BLaER1 treated with 17β-estradiol and CSF1 and Interleukin-3, amounts not matched to agents 10 nM and 100 nM (cell line): Measurements from ENCODE around the gene ARHGEF28.

Experiments
- H3K27ac ChIP-seq, 11 experiments: shearing (Covaris generic); formaldehyde crosslinking; 2 replicates each; pipeline ENCODE4 v1.8.1; 2022
- H3K27me3 ChIP-seq, 11 experiments: shearing (Covaris generic); formaldehyde crosslinking; 2 replicates each; pipeline ENCODE4 v1.8.1; 2022
- H3K36me3 ChIP-seq, 11 experiments: shearing (Covaris generic); formaldehyde crosslinking; 2 replicates each; pipeline ENCODE4 v1.8.1; 2022
- H3K4me1 ChIP-seq, 10 experiments: shearing (Covaris generic); formaldehyde crosslinking; 2 replicates each; pipeline ENCODE4 v1.8.1; 2022
- H3K4me2 ChIP-seq, 11 experiments: shearing (Covaris generic); formaldehyde crosslinking; 2 replicates each; pipeline ENCODE4 v1.8.1; 2022
- H3K4me3 ChIP-seq, 10 experiments: shearing (Covaris generic); formaldehyde crosslinking; 2 replicates each; pipeline ENCODE4 v1.8.1; 2022
- H3K9ac ChIP-seq, 11 experiments: shearing (Covaris generic); formaldehyde crosslinking; 2 replicates each; pipeline ENCODE4 v1.8.1; 2022
- H3K9me3 ChIP-seq, 11 experiments: shearing (Covaris generic); formaldehyde crosslinking; replicated peaks in 1 of 11; 2 replicates each; pipeline ENCODE4 v1.8.1; 2022
- H4K20me1 ChIP-seq, 11 experiments: shearing (Covaris generic); formaldehyde crosslinking; 2 replicates each; pipeline ENCODE4 v1.8.1; 2022
- Cebpa-rat ChIP-seq, 11 experiments: shearing (Covaris generic); IDR thresholded peaks; 2 replicates each; pipeline ENCODE4 v1.8.1; 2022

ARHGEF28 gene

DNA sequence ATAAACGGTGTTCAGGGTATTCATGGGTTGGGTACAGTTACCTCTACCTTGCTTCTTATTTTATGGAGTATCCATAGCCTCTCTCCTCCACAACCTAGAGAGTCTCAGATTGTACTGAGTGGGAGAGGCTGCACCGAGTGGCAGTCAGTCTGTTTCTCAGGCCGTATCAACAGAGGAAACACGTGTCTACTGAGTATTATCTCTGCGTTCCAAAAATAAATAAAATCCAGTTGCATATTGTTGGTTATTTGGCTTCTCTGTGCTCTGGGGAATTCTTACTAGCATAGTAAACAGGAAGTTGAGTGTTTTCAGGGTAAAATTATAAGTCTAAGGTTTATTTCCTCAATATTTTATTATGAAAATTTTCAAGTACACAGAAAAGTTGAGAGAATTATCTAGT is 231.0 kb downstream of the ARHGEF28 start:
- TF ChIP-seq Cebpa-rat (IDR thresholded peaks at IDR 0.05): no peak
- Histone ChIP-seq H4K20me1 (no peaks in the 10 kb centered on the region), H3K4me3 (no peak overlapping the region), H3K4me2 (peak overlapping the region; percentile 64 to 87 (median 81)), H3K9me3 (0 out of 22 replicates have a peak, but pooled peaks cover 0 to 3% (median 0%) of the 10 kb centered on the region in 11 experiments), H3K27me3 (no peaks in the 10 kb centered on the region), H3K27ac (peak overlapping the region in 10 of 11 experiments; percentile 16 to 92 (median 81); a peak in 18 of 22 replicates), H3K4me1 (peaks cover 64 to 75% (median 66%) of the 10 kb centered on the region in 10 experiments), H3K36me3 (no peaks in the 10 kb centered on the region), H3K9ac (peak overlapping the region in 6 of 11 experiments; percentile 5 to 52 (median 21); a peak in 6 of 22 replicates)

DNA sequence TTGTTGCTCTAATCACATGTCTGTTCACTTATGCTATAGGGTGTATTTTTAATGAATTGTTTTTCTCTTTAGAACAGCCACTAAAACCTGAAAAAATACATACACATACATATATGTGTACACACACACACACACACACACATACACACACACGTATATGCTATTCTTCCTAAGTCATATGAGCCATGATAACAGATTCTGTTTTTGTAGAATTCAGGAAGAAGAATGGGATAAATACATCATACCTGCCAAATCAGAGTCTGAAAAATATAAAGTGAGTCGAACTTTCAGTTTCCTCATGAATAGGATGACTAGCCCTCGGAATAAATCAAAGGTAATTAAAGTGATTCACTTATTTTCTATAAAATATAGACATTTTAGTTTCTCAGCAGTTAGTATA is 231.4 kb downstream of the ARHGEF28 start:
- TF ChIP-seq Cebpa-rat (IDR thresholded peaks at IDR 0.05): no peak
- no peaks in the 10 kb centered on the region for H3K36me3 ChIP-seq
- peak overlapping the region in 1 of 11 experiments; percentile 1; a peak in 1 of 22 replicates for H3K9ac ChIP-seq
- 0 out of 22 replicates have a peak, but pooled peaks cover 0 to 3% (median 0%) of the 10 kb centered on the region in 11 experiments for H3K9me3 ChIP-seq
- no peaks in the 10 kb centered on the region for H4K20me1 ChIP-seq
- no peak overlapping the region for H3K4me3 ChIP-seq
- peak overlapping the region in 10 of 11 experiments; percentile 16 to 92 (median 81); a peak in 16 of 22 replicates for H3K27ac ChIP-seq
- peaks cover 68 to 80% (median 71%) of the 10 kb centered on the region in 10 experiments for H3K4me1 ChIP-seq
- H3K4me2 ChIP-seq: peak overlapping the region in 10 of 11 experiments; percentile 64 to 87 (median 82); a peak in 17 of 22 replicates
- no peaks in the 10 kb centered on the region for H3K27me3 ChIP-seq

- no peak for TF ChIP-seq Cebpa-rat (IDR thresholded peaks at IDR 0.05)
- H3K4me2 ChIP-seq: peak overlapping the region; percentile 74 to 87 (median 84)
- H4K20me1 ChIP-seq: no peaks in the 10 kb centered on the region
- H3K27me3 ChIP-seq: no peaks in the 10 kb centered on the region
- H3K9me3 ChIP-seq: 0 out of 22 replicates have a peak, but pooled peaks cover 0 to 3% (median 0%) of the 10 kb centered on the region in 11 experiments
- no peak overlapping the region for H3K4me3 ChIP-seq
- no peaks in the 10 kb centered on the region for H3K36me3 ChIP-seq
- peaks cover 71 to 79% (median 77%) of the 10 kb centered on the region in 10 experiments for H3K4me1 ChIP-seq
- H3K27ac ChIP-seq: peak overlapping the region in 10 of 11 experiments; percentile 56 to 92 (median 82); a peak in 16 of 22 replicates
- H3K9ac ChIP-seq: peak overlapping the region in 4 of 11 experiments; percentile 1 to 72 (median 46); a peak in 3 of 22 replicates
Observed at GRCh38 chr5:73858054-73858453, 232.1 kb downstream of the ARHGEF28 start.

DNA sequence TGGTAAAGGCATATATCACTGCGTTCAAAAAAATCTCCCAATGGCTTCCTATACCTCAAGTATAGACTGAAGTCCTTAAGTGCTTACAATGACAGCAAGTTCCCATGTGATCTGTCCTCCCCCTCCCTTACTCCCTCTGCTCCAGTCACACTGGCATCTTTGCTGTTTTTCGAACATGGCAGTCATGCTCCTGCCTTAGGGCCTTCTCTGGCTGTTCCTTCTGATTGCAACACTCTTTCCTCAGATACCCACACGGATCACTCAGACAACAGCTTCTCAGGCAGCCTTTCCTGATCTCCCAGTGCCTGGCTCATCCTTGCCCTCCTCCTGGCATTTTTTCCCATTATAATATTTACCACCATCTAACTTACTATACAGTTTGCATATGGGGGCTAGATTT is 232.8 kb downstream of the ARHGEF28 start:
- H3K4me1 ChIP-seq: peaks cover 67 to 85% (median 84%) of the 10 kb centered on the region in 10 experiments
- peak overlapping the region in 4 of 11 experiments; percentile 22 to 74 (median 72); a peak in 8 of 22 replicates for H3K9ac ChIP-seq
- 0 out of 22 replicates have a peak, but pooled peaks cover 0 to 3% (median 0%) of the 10 kb centered on the region in 11 experiments for H3K9me3 ChIP-seq
- H3K4me3 ChIP-seq: no peak overlapping the region
- H3K4me2 ChIP-seq: peak overlapping the region; percentile 74 to 87 (median 84)
- TF ChIP-seq Cebpa-rat (IDR thresholded peaks at IDR 0.05): no peak
- H4K20me1 ChIP-seq: no peaks in the 10 kb centered on the region
- H3K27ac ChIP-seq: peak overlapping the region in 10 of 11 experiments; percentile 56 to 92 (median 82); a peak in 17 of 22 replicates
- H3K36me3 ChIP-seq: no peaks in the 10 kb centered on the region
- H3K27me3 ChIP-seq: no peaks in the 10 kb centered on the region

- Histone ChIP-seq H3K9me3 (no peaks in the 10 kb centered on the region), H3K9ac (peak overlapping the region in 7 of 11 experiments; percentile 17 to 74 (median 58); a peak in 11 of 22 replicates), H3K4me1 (peaks cover 67 to 93% (median 89%) of the 10 kb centered on the region in 10 experiments), H3K27me3 (no peaks in the 10 kb centered on the region), H3K36me3 (no peaks in the 10 kb centered on the region), H3K4me2 (peak overlapping the region; percentile 74 to 87 (median 84)), H4K20me1 (no peaks in the 10 kb centered on the region), H3K27ac (peak overlapping the region in 10 of 11 experiments; percentile 57 to 92 (median 82); a peak in 21 of 22 replicates), H3K4me3 (no peak overlapping the region)
- TF ChIP-seq Cebpa-rat (IDR thresholded peaks at IDR 0.05): peak in 8 of 11 experiments; percentile 8 to 86 (median 48); a peak in 8 of 22 replicates
Observed at GRCh38 chr5:73859696-73860095, 233.7 kb downstream of the ARHGEF28 start.

GRCh38 chr5:73861313-73861988 is 235.5 kb downstream of the ARHGEF28 start:
- peak in 3 of 11 experiments; percentile 18 to 40 (median 22); a peak in 1 of 22 replicates for TF ChIP-seq Cebpa-rat (IDR thresholded peaks at IDR 0.05)
- Histone ChIP-seq H3K4me3 (peak overlapping the region in 1 of 10 experiments; percentile 6; a peak in 1 of 20 replicates), H3K9ac (peak overlapping the region in 8 of 11 experiments; percentile 38 to 74 (median 56); a peak in 12 of 22 replicates), H3K36me3 (no peaks in the 10 kb centered on the region), H3K27ac (peak overlapping the region in 10 of 11 experiments; percentile 57 to 92 (median 82); a peak in 18 of 22 replicates), H4K20me1 (no peaks in the 10 kb centered on the region), H3K4me2 (peak overlapping the region; percentile 74 to 87 (median 84); a peak in 21 of 22 replicates), H3K4me1 (peaks cover 60 to 92% (median 79%) of the 10 kb centered on the region in 10 experiments), H3K9me3 (no peaks in the 10 kb centered on the region), H3K27me3 (no peaks in the 10 kb centered on the region)

DNA sequence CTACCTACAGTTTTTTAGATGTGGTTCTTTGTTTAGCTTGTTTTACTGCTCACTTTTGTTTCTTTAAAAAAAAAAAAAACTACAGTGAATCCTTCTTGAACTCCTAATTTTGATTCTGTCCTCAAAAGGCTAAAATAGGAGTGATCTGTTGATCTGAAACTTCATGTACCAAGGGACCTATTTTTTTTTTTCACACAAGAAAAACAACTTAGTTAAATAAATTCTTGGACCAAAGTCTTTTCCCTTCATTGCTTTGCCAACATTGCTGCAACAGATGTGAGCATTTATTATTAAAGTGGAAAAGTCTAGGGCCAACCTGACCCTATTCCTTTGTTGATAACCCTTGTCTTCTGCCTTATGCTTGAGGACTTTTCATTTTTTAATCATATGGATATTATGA is 236.8 kb downstream of the ARHGEF28 start:
- Histone ChIP-seq H3K36me3 (no peaks in the 10 kb centered on the region), H3K9ac (no peak overlapping the region; a peak in 1 of 22 replicates), H4K20me1 (no peaks in the 10 kb centered on the region), H3K27ac (peak overlapping the region in 9 of 11 experiments; percentile 48 to 92 (median 81); a peak in 17 of 22 replicates), H3K4me3 (no peak overlapping the region), H3K4me1 (peaks cover 46 to 78% (median 66%) of the 10 kb centered on the region in 10 experiments), H3K27me3 (no peaks in the 10 kb centered on the region), H3K9me3 (no peaks in the 10 kb centered on the region), H3K4me2 (peak overlapping the region in 10 of 11 experiments; percentile 20 to 87 (median 55); a peak in 17 of 22 replicates)
- no peak for TF ChIP-seq Cebpa-rat (IDR thresholded peaks at IDR 0.05)

DNA sequence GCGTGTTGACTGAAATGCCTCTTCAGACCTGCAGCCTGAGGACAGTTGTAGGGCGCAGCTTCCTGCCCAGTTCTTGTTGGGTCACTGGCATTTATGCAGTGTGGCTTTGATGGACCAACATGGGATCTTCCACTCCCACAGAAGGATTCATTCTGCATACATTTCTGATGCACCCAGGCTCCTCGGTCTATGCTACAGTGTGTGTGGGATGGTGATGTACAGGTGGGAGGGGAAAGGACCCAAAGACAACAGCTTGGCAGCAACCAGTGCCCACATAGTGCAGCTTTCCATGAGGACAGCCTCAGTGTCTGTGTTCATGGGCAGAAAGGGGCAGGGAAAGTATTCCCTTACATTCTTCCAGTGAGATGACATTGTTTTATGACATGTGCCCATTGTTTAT is 237.9 kb downstream of the ARHGEF28 start:
- H3K9me3 ChIP-seq: no peaks in the 10 kb centered on the region
- H3K4me2 ChIP-seq: peak overlapping the region in 10 of 11 experiments; percentile 20 to 87 (median 55); a peak in 15 of 22 replicates

More for the DNA sequence above, 237.9 kb downstream of the ARHGEF28 start:
- Histone ChIP-seq H3K4me3 (no peak overlapping the region), H3K36me3 (no peaks in the 10 kb centered on the region), H3K9ac (no peak overlapping the region), H3K4me1 (peaks cover 36 to 68% (median 55%) of the 10 kb centered on the region in 10 experiments), H4K20me1 (no peaks in the 10 kb centered on the region), H3K27ac (peak overlapping the region in 6 of 11 experiments; percentile 5 to 92 (median 88); a peak in 10 of 22 replicates), H3K27me3 (no peaks in the 10 kb centered on the region)
- no peak for TF ChIP-seq Cebpa-rat (IDR thresholded peaks at IDR 0.05)
